ENCODE results near the gene COL8A2.

DNA sequence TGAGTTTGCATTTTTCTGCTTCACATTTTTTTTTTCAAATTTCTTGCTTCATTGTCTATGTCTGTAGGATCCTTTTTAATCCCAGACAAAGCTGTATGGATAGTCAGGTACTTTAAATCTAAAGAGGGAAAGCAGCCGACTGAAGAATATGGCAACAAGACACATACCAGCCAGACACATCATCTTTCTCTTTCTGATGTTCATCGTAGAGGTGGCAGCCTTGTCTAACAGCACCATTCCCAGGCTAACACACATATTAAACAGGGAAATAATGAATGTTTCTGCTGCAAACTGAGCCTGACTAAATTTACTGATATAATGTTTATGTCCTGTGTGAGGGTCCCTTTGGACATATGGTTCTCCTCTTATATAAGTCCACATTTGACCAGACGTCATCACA is 44.8 kb downstream of the COL8A2 start:
- TF ChIP-seq, protein P1, sequence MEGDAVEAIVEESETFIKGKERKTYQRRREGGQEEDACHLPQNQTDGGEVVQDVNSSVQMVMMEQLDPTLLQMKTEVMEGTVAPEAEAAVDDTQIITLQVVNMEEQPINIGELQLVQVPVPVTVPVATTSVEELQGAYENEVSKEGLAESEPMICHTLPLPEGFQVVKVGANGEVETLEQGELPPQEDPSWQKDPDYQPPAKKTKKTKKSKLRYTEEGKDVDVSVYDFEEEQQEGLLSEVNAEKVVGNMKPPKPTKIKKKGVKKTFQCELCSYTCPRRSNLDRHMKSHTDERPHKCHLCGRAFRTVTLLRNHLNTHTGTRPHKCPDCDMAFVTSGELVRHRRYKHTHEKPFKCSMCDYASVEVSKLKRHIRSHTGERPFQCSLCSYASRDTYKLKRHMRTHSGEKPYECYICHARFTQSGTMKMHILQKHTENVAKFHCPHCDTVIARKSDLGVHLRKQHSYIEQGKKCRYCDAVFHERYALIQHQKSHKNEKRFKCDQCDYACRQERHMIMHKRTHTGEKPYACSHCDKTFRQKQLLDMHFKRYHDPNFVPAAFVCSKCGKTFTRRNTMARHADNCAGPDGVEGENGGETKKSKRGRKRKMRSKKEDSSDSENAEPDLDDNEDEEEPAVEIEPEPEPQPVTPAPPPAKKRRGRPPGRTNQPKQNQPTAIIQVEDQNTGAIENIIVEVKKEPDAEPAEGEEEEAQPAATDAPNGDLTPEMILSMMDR (IDR thresholded peaks at IDR 0.05), result no peak
- TF ChIP-seq POLR2A (IDR thresholded peaks at IDR 0.05), result no peak

Measured in uterus (tissue), 2 donors.